Natural killer cell (primary cell): ENCODE results near the gene TTC39C. TPM values are rescaled to one million over a fixed set of nuclear protein-coding genes. Genes with fewer than 3 reads are reported as not detected.

Source experiments
- ATAC-seq, 3 donors: fragments of 150-1000 bp in 2 of 3; fragments of 200-7000 bp in 1 of 3; cut with Tn5 transposase; 1 replicate in 1 of 3; 2 replicates in 2 of 3; pipeline ENCODE4 v1.10.0; 2021; ENCODE audit warnings: mild to moderate bottlenecking in 2 of 3, moderate library complexity in 2 of 3
- DNase-seq, 2 donors: peaks; one replicate each; pipeline versions ENCODE4 v3.0.0 to v3.0.0-alpha.2; 2013 to 2021; ENCODE audit warnings: mixed read lengths in 1 of 2
- H3K27ac ChIP-seq: one replicate; pipeline ENCODE4 v1.5.1; 2013; ENCODE audit warnings: mild to moderate bottlenecking, low read length
- H3K27me3 ChIP-seq: one replicate; pipeline ENCODE4 v1.6.1; 2013; ENCODE audit warnings: low read length; ENCODE audit not compliant: control insufficient read depth, insufficient read depth
- H3K36me3 ChIP-seq: one replicate; pipeline ENCODE4 v1.6.1; 2013; ENCODE audit warnings: low read length; ENCODE audit not compliant: control insufficient read depth, insufficient read depth
- H3K4me1 ChIP-seq: one replicate; pipeline ENCODE4 v1.6.1; 2013; ENCODE audit warnings: low read length; ENCODE audit not compliant: control insufficient read depth, insufficient read depth
- H3K4me3 ChIP-seq: one replicate; pipeline ENCODE4 v1.5.1; 2013; ENCODE audit warnings: low read length
- H3K9me3 ChIP-seq: one replicate; pipeline ENCODE4 v1.6.1; 2013; ENCODE audit warnings: low read length; ENCODE audit not compliant: control insufficient read depth, insufficient read depth
- H3K27ac Mint-ChIP-seq, 2 donors: one replicate each; pipeline ENCODE4 v1.8.0; 2022; ENCODE audit warnings: mild to moderate bottlenecking in 2 of 2, mixed read lengths in 2 of 2, moderate library complexity in 1 of 2
- H3K27me3 Mint-ChIP-seq, 2 donors: one replicate each; pipeline ENCODE4 v1.8.0; 2022; ENCODE audit warnings: low read depth in 2 of 2, mixed read lengths in 2 of 2
- H3K36me3 Mint-ChIP-seq: one replicate; pipeline ENCODE4 v1.8.0; 2022; ENCODE audit warnings: mixed read lengths
- H3K4me1 Mint-ChIP-seq, 2 donors: one replicate each; pipeline ENCODE4 v1.8.0; 2022; ENCODE audit warnings: mixed read lengths in 2 of 2
- H3K4me3 Mint-ChIP-seq: one replicate; pipeline ENCODE4 v1.8.0; 2022; ENCODE audit warnings: mild to moderate bottlenecking, moderate library complexity, mixed read lengths
- H3K9me3 Mint-ChIP-seq, 2 donors: one replicate each; pipeline ENCODE4 v1.8.0; 2022; ENCODE audit warnings: mixed read lengths in 2 of 2
- WGBS: methylation state at CpG from one replicate; pipeline ENCODE4 v1.1.7; 2013; ENCODE audit warnings: missing lambda C conversion rate; ENCODE audit not compliant: insufficient coverage; 5-methylcytosine and 5-hydroxymethylcytosine counted together
- intact Hi-C: fragments of 100-400 bp; cut with micrococcal nuclease; formaldehyde crosslinking; loops from one replicate; pipeline ENCODE4 v1.14.2; 2022
- total RNA-seq, 4 donors: library from RNA; stranded (reverse); fragments of 120-200 nt in 1 of 4; gene quantifications; one replicate each; pipeline versions ENCODE4 v1.2.3 to v1.2.4, GENCODE V29; 2013 to 2022
- TF ChIP-seq, protein P1 (sequence below): fragments of 200-600 bp; IDR thresholded peaks from one replicate; pipeline ENCODE4 v1.8.0; 2022; ENCODE audit warnings: antibody characterized with exemption

TTC39C gene
- total RNA-seq, 3 donors from 2014 or later (not counting 1 experiment from before 2014, with no cell fraction given) = 39.0 to 61.5 (median 44.3) TPM

DNA sequence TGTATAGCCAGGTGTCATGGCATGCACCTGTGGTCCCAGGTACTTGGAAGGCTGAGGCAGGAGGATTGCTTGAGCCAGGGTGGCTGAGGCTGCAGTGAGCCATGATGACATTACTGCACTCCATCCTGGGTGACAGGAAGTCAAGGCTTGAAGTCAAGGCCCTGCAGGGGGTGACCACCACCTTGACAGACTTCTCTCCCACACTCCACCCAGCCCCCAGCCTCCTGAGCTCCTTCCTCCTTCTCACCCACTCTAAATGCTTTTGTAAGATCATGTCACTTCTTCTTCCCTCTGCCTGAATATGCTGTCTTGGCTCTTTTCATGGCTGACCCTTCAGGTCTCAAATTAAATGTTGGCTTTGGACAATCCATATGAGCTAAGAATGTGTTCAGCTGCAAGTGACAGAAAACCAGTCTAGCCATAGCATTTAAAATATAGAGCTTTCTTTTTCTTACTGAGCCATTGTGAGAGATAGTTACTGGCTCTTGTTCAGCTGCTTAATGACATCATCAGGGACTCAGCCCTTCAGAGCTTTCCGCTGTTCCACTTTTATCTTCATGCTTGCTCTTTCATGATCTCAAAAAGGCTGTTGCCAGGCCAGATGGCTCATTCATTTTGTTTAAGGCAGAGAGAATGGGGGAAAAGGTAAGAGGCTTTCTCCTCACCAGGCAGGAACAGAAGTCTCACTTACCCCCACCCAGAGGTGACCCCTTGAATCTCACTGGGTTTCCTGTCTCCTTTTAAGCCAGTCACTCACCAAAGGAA lies 36.7 kb upstream of the TTC39C start:
- WGBS = 100% methylated on average over 1 of the region's 1 CpG
- intact Hi-C loops = no loop called here
- Mint-ChIP-seq H3K4me1 (peaks cover 13 to 15% of the 10 kb centered on the region in 2 donors), H3K36me3 (peaks cover 6% of the 10 kb centered on the region), H3K4me3 (no peak overlapping the region), H3K27ac (peak overlapping the region in 1 of 2 donors; percentile 37), H3K27me3 (peaks cover 15 to 24% of the 10 kb centered on the region in 2 donors), H3K9me3 (peaks cover 3 to 4% of the 10 kb centered on the region in 2 donors)
- peaks cover 10% of the 10 kb centered on the region for H3K4me1 ChIP-seq
- H3K36me3 ChIP-seq = no peaks in the 10 kb centered on the region
- H3K27ac ChIP-seq = no peak overlapping the region
- H3K27me3 ChIP-seq = no peaks in the 10 kb centered on the region
- DNase-seq (peak in 1 of 2 donors; percentile 66), ATAC-seq (peak in 2 of 3 donors; percentile 40 to 61)
- TF ChIP-seq, protein P1, sequence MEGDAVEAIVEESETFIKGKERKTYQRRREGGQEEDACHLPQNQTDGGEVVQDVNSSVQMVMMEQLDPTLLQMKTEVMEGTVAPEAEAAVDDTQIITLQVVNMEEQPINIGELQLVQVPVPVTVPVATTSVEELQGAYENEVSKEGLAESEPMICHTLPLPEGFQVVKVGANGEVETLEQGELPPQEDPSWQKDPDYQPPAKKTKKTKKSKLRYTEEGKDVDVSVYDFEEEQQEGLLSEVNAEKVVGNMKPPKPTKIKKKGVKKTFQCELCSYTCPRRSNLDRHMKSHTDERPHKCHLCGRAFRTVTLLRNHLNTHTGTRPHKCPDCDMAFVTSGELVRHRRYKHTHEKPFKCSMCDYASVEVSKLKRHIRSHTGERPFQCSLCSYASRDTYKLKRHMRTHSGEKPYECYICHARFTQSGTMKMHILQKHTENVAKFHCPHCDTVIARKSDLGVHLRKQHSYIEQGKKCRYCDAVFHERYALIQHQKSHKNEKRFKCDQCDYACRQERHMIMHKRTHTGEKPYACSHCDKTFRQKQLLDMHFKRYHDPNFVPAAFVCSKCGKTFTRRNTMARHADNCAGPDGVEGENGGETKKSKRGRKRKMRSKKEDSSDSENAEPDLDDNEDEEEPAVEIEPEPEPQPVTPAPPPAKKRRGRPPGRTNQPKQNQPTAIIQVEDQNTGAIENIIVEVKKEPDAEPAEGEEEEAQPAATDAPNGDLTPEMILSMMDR = no peak
- H3K4me3 ChIP-seq = no peak overlapping the region
- H3K9me3 ChIP-seq = no peaks in the 10 kb centered on the region

DNA sequence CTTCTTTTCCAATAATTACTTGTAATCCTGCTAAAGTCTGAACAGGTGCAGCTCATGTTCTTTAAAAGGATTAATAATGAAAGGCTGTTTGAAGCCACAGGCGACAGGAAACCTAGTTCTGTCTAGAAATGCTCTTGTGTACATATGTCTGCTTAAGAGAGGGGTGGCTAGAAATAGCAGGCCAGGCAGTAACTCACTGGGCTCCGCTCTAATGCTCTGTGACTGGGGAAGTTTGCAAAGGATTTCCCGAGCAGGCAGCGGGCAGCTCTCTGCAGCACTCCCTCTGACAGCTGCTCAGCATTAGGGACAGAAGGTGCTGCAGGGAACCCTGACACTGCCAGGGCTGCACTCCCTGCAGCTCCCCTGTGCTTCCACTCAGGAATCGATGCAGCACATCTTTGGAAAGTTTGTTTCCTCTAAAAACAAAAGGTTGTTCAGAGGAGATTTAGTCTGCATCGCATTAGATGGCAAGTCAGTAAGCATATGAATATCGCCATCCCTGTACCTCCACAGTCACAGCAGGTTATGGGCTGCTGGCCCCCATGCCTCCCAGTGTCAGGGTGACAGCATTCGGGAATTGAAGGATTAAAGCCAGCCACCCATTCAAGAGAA lies 33.1 kb upstream of the TTC39C start:
- Histone ChIP-seq H3K9me3 (no peaks in the 10 kb centered on the region), H3K36me3 (no peaks in the 10 kb centered on the region), H3K4me1 (peaks cover 10% of the 10 kb centered on the region), H3K27ac (no peak overlapping the region), H3K27me3 (no peaks in the 10 kb centered on the region), H3K4me3 (no peak overlapping the region)
- peaks cover 9 to 15% of the 10 kb centered on the region in 2 donors for H3K4me1 Mint-ChIP-seq
- 74% methylated on average over 8 of the region's 8 CpGs for WGBS
- H3K27ac Mint-ChIP-seq = no peak overlapping the region
- peaks cover 3 to 4% of the 10 kb centered on the region in 2 donors for H3K9me3 Mint-ChIP-seq
- ATAC-seq = no peak
- peaks cover 15 to 18% of the 10 kb centered on the region in 2 donors for H3K27me3 Mint-ChIP-seq
- no peak for DNase-seq
- H3K36me3 Mint-ChIP-seq = peaks cover 6% of the 10 kb centered on the region
- H3K4me3 Mint-ChIP-seq = no peak overlapping the region
- intact Hi-C loops = no loop called here
- TF ChIP-seq, protein P1 = no peak

DNA sequence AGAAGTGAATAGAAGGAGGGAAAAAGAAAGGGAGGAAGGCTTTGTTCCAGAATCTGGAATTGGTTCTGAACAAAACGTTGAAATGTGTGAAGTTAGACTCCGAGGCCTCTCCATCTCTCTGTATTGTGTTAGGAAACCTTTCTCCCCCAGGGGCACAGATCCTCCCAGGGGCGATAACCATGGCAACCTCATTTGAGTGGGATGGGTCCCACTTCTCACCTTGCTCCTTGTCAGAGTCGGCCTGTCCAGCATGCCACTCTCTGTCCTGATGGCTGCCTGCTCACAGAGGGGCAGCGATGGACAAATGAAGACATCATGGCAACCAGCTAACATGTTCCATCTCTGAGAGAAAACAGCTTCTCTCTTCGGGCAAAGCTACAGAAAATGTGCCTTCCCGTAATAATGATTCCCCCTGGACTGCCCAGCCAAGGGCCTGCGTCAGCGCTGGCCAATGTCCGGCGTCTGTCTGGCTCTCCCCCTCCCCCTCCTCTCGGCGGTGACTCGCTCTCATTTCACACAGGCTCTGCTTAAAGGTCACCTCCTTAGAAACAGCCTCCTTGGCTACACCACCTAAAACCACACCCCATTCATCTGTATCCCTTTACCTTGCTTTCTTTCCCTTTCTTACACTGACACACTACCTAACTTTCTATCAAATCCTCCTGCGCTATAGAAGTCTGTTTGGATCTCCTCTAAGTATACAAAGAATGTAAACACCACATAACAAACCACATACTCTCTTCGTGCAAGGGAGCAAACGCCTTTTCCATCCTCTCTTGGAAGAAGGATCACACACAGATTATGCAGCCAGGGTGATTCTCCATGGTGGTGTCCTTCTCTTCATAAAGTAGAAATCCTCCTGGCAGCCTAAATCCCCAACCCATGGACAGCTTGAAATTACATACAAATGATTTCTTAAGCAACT lies 32.1 kb upstream of the TTC39C start:
- no peak overlapping the region for H3K27ac Mint-ChIP-seq
- Histone ChIP-seq H3K36me3 (no peaks in the 10 kb centered on the region), H3K27ac (no peak overlapping the region), H3K4me3 (no peak overlapping the region), H3K27me3 (no peaks in the 10 kb centered on the region), H3K9me3 (no peaks in the 10 kb centered on the region), H3K4me1 (peaks cover 10% of the 10 kb centered on the region)
- TF ChIP-seq, protein P1 = no peak
- H3K4me1 Mint-ChIP-seq = peaks cover 9 to 10% of the 10 kb centered on the region in 2 donors
- intact Hi-C loops = no loop called here
- H3K27me3 Mint-ChIP-seq = peaks cover 9 to 15% of the 10 kb centered on the region in 2 donors
- no peak for DNase-seq
- H3K36me3 Mint-ChIP-seq = peaks cover under 1% of the 10 kb centered on the region
- 92% methylated on average over 16 of the region's 17 CpGs for WGBS
- no peak for ATAC-seq
- H3K4me3 Mint-ChIP-seq = no peak overlapping the region
- peaks cover 0 to 2% of the 10 kb centered on the region in 2 donors for H3K9me3 Mint-ChIP-seq
